Adrenal gland (tissue), 5 donors: ENCODE measurements around the gene ZBTB42.

Experiments
- CTCF ChIP-seq, 6 experiments: fragments of 450-650 bp in 4 of 6; fragments of 200-600 bp in 2 of 6; sonication (generic) in 1 of 6; IDR thresholded peaks; 1 replicate in 5 of 6; 2 replicates in 1 of 6; pipeline versions ENCODE4 v1.5.1 to v1.8.0; 2016 to 2021; ENCODE audit warnings: antibody characterized with exemption in 6 of 6, mild to moderate bottlenecking in 2 of 6, moderate library complexity in 1 of 6
- POLR2A ChIP-seq, 2 donors: fragments of 450-650 bp; IDR thresholded peaks; one replicate each; pipeline ENCODE4 v1.6.1; 2017; ENCODE audit warnings: antibody characterized with exemption in 2 of 2, mild to moderate bottlenecking in 2 of 2, moderate library complexity in 1 of 2
- donor health status: DM: no; HTN: no; CAD: no.

DNA sequence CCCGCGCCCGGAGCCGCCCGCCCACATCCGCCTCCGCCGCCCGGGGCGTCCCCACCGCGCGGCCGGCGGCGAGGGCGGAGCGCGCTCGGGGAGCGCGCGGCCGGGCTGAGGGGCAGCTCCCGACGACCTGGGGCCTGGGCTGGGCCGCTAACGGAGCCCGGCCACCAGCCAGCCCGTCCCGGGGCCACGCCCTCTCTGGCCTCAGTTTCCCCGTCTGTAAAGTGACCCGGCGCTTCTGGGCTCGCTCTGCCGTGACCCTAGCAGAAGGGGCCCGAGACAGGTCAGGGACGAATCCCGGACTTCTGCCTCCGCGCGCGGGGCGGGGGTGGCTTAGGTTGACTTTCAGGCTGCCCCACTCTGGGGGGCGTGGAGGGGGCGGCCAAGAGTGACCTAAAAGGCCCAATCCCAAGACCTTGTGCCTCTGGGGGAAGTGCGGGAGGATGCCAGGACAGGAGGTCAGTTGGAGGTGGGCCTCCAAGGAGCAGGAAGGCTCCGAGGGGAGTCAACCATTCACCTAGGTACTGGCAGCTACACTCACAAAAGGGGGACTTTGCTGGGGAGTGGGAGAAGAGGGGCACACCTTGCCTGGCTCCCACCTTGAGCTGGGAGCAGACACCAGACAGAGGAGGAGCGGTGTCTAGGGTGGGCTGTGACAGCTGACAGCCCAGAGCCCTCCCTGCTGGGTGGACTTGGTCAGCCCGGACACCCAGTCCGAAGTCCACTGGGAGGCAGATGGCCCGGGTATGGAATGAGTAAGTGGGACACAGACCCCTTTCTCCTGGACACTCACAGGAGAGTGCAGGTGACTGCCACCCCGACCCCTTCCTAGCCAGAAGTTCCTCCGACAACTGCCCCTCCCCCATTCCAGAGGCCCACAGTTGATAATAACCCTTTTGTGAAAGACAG is 4.9 kb upstream of the ZBTB42 start:
- TF ChIP-seq CTCF (IDR thresholded peaks at IDR 0.05) (no peak), POLR2A (IDR thresholded peaks at IDR 0.05) (peak; percentile 54 to 64)
